Left kidney (tissue), 2 donors: ENCODE measurements around the gene RLBP1. TPM values are rescaled to one million over a fixed set of nuclear protein-coding genes. Genes with fewer than 3 reads are reported as not detected.
A peak's percentile ranks its signal among the peaks of the same experiment; 100 is the strongest.

ENCODE experiments used
- DNase-seq: peaks from one replicate; pipeline ENCODE4 v3.0.0-alpha.2; 2013
- polyA plus RNA-seq: library from polyadenylated mRNA; unstranded; fragments of 120-200 nt; gene quantifications from one replicate; pipeline ENCODE4 v1.2.1, GENCODE V29; 2013; ENCODE audit not compliant: insufficient read length

The RLBP1 gene
- polyA plus RNA-seq, 1 donor, result not detected

DNA sequence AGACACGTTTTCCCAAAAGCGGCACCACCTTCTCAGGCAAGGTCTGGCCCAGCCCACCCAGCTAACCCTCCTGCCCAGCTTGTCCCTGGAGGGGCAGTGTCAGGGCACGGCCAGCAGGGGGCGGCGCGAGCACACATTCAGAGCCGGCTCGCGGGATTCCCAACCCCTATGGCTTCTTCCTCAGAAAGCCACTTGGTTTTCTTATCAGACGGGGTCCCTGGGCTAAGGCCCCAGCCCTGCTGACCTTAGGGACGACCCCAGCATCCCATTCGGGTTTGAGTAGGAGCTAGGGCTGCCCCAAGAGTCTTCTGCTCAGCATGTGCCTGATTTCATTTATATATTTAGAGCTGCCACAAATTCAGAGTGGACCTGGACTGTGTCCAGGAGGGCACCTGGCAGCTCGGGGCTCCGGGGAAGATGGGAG lies 14.5 kb downstream of the RLBP1 start:
- peak; percentile 73 for DNase-seq

DNA sequence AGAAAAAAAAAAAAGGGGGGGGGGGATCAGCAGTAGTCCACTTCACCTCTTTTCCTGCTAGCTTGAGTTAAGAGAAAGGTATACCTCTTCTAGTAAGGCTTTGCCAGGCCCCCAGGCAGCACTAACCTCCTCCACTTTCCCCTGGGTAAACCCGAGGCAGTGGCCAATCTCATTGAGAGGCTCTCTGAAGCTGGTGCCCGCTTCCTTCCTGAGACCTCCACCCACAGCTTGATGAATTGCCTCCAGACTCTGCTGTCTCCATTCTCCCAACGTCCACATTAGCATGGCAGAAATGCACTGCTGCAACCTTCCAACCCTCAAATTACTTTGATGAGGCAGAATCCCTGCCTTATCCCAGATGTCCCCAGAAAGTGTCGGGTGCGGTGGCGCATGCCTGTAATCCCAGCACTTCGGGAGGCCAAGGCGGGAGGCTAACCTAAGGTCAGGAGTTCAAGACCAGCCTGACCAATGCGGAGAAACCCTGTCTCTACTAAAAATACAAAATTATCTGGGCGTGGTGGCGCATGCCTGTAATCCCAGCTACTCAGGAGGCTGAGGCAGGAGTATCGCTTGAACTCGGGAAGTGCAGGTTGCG lies 15.3 kb downstream of the RLBP1 start:
- no peak for DNase-seq

DNA sequence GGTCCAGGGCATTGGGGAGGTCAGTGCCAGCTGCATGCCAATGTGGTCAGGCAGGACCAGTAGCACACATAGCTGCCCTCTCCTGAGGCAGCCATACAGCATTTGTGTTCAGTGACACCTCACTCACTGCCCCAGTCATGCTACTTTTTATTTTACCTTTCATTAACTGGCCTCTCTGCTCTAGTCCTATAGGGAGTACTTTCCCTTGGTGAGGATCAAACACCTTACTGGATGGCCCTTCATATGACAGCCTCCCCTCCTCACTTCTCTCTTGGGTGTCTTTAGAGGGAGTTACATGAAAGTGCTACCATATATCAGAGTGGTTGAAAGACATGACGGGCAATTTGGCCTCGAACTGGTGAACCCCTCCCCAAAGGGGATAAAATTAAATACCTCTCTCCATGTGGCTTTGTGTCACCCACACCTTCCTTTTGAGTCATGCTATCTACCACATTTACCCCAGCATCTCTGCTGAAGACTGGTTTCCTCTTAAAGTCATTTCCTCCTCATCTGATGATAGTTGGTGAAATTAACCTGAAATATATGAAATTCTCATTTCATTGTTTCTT lies 17.6 kb downstream of the RLBP1 start:
- DNase-seq, result no peak

DNA sequence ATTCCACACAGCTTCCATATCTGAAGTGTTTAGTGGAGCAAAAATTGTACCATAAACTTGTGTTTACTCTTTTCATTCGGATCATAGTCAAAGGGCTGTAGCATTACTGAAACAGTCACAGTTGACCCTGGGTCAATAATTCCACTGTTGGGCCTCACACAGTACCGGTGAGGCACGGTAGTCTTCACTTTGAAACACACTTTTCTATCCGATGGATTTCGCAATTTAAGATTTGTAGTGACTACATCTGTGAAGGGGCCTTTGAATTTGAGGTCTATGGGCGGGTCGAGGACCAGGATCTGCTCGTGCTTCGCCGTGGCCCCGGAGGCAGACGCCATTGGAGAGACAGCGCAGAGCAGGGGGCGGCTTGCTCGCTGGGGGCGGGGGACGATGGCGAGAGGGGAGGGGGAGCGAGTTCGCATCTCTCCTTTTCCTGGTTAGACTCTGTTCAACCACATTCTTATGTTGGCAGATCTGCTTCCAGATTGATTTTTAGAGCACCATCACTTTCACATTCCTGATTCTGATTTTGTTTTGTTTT lies 19.8 kb downstream of the RLBP1 start:
- DNase-seq, result no peak

GRCh38 chr15:89200182-89200581 lies 21.2 kb downstream of the RLBP1 start:
- DNase-seq, result no peak

GRCh38 chr15:89199746-89200145 lies 21.6 kb downstream of the RLBP1 start:
- no peak for DNase-seq

DNA sequence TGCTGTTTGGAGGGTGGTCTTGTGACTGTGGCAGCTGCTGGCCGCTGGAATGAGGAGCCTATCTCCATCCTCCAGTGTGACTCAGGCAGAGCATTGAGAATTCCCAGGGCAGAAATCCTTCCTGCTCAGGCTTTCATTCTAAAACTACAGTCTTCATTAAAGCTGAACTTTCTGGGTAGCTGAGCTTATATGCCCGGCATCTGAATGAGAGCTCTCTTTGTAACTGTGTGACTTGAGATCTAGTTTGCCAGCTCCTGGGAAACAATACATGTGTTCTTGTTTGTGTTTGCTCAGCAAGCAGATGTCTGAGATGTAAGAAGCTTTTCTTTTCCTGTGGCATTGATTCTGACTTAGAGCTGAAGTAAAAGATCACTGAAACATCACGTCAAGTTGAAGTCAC lies 22.4 kb downstream of the RLBP1 start:
- DNase-seq, result no peak

DNA sequence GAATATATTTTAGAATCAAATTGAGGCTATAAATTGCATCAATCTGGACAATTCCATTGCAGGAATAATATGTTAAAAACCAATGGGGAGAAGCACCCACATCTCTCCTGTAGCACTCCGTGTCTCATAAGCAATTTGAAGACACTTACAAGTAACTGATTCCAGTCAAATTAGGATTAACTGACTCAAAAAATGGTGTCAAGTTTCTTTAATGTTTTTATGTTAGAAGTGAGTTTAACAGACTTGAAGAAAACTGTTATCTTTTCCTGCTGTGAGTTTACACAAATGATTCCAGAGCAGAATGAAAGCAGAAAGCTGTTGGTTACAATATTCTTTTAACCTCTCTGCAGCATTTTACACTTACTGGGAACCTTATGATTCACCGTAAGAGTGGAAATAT lies 23.2 kb downstream of the RLBP1 start:
- DNase-seq, result no peak

DNA sequence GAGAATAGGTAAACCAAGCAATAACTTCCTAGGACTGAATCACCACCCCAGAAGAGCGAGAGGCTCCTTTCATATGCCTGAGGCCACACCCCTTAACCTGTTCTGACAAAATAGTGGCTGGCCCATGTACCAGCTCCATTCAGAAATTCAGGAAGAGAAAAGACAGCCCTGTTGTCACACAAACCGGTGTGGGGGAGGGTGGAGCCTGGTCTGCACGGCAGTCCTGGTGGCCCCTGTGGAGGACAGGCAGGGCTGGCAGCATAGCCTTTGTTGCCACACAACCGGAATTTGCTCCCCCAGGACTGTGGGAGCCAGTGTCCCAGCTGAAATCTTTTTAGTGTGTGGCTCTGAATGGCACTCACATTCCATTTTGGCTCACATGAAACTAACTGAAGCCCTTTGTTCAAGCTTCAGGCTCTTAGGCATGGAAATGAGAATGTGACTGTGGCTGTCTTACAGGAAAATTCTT lies 23.8 kb downstream of the RLBP1 start:
- DNase-seq, result peak; percentile 28

- DNase-seq, result no peak
Measured at GRCh38 chr15:89196994-89197393, 24.4 kb downstream of the RLBP1 start.

DNA sequence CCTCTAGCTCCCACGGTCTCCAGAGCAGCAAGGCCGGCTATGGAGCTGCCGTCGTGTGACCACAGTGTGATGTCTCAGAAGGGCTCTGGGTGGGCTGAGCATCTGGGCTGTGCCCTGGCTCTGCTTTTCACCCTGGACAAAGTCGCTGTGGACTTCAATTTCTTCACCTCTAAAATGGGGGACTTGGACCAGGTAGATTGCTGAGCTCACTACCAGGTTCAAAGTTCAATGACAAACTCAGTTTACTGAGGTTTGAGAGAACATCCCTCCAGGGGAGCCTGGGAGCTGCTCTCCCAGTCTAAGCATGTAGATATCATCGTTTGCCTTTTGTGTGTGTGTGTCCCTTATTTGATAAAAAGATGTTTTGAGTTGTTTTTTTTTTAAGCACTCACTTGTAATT lies 25.1 kb downstream of the RLBP1 start:
- DNase-seq, result no peak

DNA sequence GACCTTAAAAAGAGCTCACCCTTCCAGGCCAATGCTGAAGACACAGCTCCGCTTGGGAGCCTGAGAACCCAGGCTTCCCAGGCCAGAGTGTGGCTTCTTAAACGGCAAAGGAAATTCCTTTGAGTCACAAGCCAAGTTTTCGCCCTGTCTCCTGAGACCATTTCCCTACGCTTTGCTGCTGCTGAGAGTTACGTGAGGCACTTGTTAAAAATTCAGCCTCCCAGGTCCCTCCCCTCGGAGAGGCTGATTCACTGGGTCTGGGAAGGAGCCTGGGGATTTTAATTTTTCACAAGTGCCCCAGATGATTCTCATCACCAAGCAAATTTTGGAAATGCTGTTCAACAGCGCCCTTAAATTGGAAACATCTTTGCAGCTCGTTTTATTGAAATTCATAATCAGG lies 25.5 kb downstream of the RLBP1 start:
- no peak for DNase-seq

DNA sequence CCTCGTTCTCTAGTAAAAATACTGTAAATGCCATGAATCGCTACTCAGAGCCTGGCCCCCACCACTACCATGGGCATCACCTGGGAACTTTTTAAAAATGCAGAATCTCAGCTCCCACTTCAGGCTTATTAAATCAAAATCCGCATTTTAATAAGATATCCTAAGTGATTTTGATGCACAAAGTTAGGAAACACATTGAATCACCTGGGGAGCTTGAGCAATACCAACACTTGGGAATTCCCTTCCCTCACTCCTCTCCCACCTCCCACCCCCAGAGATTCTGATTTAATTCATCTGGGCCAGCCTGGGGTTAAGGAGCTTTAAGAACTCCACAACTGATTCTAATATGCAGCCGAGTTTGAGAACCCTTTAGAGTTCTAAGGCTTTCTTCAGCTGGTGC lies 26.8 kb downstream of the RLBP1 start:
- DNase-seq, result no peak

DNA sequence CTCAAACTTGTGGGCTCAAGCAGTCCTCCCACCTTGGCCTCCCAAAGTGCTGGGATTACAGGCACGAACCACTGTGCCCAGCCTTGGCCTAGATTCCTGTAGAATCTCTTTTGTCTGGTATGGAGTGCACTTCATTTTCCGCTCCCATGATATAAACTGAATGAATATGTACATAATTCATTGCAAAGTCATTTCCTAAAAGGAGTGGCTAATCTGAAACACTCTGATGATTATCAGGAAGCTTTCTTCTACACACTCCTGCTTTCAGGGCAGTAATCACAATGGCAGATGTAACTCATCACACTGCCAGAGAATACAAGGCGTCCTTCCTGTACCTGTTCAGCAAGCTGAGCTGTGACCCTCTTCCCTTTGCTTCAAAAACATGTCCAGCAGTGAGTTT lies 28.6 kb downstream of the RLBP1 start:
- DNase-seq, result no peak

DNA sequence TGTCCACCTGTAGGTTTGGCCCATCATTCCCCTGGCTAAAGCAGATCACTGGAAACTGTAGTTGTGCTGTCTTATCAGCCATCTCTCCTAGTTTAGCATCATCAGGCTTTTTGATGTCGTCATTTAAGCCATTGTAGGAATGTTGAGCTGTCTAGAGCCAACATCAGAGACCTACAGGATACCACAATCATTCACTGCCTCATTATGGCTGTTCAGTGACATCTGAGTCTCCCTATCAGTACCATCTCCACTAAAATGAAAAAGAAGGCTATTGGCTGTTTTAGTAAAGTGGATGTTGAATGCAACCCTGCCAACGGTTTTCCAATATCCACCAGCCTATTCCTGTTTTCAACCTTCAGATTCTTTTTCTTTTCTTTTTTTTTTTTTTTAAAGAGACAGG lies 29.2 kb downstream of the RLBP1 start:
- no peak for DNase-seq

DNA sequence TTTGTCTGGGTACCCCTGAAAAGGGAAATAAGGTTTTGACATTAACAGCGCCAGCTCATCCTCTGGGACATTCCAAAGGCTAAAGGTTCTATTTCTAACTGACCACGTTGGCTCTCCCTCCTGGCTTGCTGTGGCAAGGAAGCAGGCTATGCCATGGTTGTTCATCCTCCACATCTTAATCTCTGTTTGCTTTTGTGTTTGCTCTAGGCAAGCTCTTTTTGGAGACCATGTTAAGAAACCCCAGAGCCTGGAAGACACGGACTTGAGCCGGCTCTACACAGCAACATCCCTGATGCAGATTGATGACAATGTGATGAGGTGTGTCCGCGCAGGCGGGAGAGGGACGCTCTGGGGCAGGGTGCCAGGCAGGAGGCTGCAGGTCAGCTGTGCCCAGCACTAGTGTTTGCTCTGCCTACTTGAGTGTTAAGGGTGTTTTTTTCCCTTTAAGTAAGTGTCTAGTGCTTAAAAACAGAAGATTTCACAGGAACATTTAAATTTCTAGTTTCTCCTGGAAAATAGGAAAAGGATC lies 33.3 kb downstream of the RLBP1 start:
- no peak for DNase-seq

GRCh38 chr15:89187301-89187985 lies 33.9 kb downstream of the RLBP1 start:
- no peak for DNase-seq

DNA sequence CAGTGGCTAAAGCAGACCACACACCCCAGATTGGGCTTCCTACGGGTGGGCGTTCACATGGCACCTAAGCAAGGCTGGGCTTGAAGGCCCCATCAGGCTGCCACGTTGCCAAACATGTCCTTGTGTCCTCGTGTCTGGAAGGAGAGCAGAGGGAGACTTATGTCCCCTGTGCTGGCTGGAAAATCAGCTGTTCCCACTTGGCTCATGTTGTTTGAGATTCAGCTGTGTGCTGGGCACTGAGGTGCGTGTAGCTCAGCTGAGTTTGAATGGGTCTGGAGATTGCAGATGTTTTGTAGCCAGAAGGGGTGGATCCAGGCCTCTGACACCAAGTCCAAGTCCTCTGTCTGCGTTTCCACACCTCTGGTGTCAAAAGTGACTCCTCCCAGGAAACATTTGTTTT lies 34.6 kb downstream of the RLBP1 start:
- no peak for DNase-seq

- no peak for DNase-seq
Measured at GRCh38 chr15:89184886-89185526, 36.4 kb downstream of the RLBP1 start.

DNA sequence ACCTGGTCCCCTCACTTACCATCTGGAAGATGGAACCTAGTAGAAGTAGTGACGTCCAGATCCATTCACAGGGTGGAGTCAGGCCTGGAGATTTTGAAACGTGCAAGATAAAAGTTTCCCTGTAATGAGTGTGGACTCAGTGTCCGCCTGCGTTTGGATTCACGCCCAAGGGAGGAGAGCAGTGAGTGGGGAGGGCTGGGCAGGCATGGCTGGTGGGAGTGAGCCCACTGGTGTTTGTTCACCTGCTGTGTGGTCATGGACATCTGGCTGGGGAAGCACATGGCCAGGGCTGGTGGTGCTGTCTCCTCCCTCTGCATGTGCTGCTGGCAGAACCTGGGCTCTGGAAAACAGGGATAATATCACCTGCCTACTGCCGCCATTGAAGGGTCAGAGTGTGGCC lies 37.0 kb downstream of the RLBP1 start:
- no peak for DNase-seq

DNA sequence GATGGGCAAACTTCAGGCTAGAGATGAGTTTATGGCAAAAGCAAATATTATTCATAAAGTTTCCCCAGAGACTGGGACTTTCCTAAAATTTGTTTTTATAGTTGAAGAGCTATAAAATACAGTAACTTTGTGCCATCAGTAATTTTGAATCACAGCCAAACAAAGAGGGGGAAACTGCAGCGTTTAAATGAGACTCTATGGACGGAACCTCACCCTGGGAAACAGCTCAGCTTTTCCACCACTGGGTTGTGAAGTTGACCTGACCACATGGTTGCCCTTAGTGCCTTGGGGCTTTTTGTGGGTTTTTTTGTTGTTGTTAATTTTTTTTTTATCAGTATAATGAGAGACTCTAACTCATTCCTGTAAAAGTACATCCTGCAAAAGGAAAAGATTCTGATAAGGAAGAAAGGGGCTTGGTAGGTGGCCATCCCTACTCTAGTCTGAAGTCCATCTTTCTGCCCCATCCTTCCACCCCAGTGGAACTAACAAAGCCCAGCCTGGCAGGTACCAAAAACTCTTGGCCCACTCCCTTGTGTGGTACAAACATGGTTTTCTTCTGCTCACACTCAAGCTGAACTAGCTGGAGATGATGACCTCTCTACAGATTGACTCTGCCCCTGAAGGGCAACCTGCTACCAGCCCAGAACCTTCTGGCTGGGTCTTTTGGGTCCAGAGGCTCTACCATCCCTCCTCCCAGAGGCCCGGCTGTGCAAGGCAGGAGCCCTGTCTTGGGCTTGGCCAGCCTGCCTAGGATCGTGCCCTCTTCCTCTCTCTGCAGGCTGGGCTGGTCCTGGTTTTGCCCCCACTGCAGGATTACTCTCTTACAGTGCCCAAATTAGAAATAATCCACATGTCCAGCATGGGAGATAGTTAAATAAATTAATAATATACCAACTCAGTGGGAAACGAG lies 41.2 kb downstream of the RLBP1 start:
- DNase-seq, result no peak
